HL-60 (cell line): ENCODE results near the gene CCDC47.

Experiments used
- CTCF ChIP-seq: IDR thresholded peaks from one replicate; pipeline ENCODE4 v1.5.1; 2011; ENCODE audit warnings: low read length, control low read depth, inconsistent platforms; ENCODE audit not compliant: insufficient read depth
- GABPA ChIP-seq: IDR thresholded peaks from 2 replicates; pipeline ENCODE4 v1.6.1; 2012; ENCODE audit warnings: low read depth
- POLR2AphosphoS5 ChIP-seq: IDR thresholded peaks from 2 replicates; pipeline ENCODE4 v1.6.1; 2012; ENCODE audit warnings: low read depth
- REST ChIP-seq: IDR thresholded peaks from 2 replicates; pipeline ENCODE4 v1.6.1; 2012; ENCODE audit warnings: low read depth; ENCODE audit not compliant: insufficient replicate concordance
- SPI1 ChIP-seq: IDR thresholded peaks from 2 replicates; pipeline ENCODE4 v1.6.1; 2012; ENCODE audit warnings: low read depth, mild to moderate bottlenecking, borderline replicate concordance

- TF ChIP-seq POLR2AphosphoS5 (no peak), CTCF (no peak), GABPA (no peak), REST (no peak), SPI1 (no peak)
Measured at GRCh38 chr17:63780507-63780906, 7.1 kb upstream of the CCDC47 start.
